ENCODE data around the gene NBAS. TPM values are rescaled to one million over a fixed set of nuclear protein-coding genes. Genes with fewer than 3 reads are reported as not detected.

The NBAS gene
- total RNA-seq, 4 donors from 2014 or later: 27.3 to 43.6 (median 28.4) TPM

DNA sequence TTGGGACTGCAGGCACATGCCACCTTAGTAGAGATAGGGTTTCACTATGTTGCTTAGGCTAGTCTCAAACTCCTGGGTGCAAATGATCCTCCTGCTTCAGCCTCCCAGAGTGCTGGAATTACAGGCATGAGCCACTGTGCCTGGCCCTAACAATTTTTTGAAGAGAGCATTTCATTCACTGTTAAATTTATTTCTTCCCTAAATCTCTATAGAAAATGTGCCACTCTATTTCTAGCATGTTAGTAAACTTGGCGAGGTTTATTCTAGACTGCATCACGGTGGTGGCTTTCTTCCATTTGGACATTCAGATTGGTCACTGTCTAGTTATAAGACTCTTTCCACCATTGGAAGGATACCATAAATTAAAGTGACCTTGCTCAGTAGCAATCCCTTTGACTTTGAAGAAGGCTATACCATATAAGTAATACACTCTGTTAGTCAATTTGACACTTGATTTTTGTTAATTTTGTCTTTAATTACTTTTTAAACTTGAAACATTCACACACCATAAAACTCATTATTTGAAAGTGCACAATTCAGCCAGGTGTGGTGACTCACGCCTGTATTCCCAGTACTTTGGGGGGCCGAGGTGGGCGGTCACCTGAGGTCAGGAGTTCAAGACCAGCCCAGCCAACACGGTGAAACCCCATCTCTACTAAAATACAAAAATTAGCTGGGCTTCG, 46.7 kb upstream of the NBAS start:
- TF ChIP-seq POLR2A (IDR thresholded peaks at IDR 0.05): no peak
- TF ChIP-seq, protein P1, sequence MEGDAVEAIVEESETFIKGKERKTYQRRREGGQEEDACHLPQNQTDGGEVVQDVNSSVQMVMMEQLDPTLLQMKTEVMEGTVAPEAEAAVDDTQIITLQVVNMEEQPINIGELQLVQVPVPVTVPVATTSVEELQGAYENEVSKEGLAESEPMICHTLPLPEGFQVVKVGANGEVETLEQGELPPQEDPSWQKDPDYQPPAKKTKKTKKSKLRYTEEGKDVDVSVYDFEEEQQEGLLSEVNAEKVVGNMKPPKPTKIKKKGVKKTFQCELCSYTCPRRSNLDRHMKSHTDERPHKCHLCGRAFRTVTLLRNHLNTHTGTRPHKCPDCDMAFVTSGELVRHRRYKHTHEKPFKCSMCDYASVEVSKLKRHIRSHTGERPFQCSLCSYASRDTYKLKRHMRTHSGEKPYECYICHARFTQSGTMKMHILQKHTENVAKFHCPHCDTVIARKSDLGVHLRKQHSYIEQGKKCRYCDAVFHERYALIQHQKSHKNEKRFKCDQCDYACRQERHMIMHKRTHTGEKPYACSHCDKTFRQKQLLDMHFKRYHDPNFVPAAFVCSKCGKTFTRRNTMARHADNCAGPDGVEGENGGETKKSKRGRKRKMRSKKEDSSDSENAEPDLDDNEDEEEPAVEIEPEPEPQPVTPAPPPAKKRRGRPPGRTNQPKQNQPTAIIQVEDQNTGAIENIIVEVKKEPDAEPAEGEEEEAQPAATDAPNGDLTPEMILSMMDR (IDR thresholded peaks at IDR 0.05 in 4 of 5, conservative IDR thresholded peaks at IDR 0.05 in 1 of 5): no peak
- intact Hi-C loops (cut with DNase I; ENCODE audit: low total_unique reads): no loop called here
- H3K4me1 ChIP-seq: no peaks in the 10 kb centered on the region
- H3K27me3 ChIP-seq: no peaks in the 10 kb centered on the region
- no peak for ATAC-seq
- H3K9me3 ChIP-seq: no peaks in the 10 kb centered on the region
- H3K27ac ChIP-seq: no peak overlapping the region
- H3K4me3 ChIP-seq: no peak overlapping the region
- H3K36me3 ChIP-seq: peaks cover 11 to 78% of the 10 kb centered on the region in 2 donors
- in situ Hi-C loops (cut with MboI; ENCODE audit: low sequenced_read_pairs in 4 of 4): no loop called here
- DNase-seq: no peak

DNA sequence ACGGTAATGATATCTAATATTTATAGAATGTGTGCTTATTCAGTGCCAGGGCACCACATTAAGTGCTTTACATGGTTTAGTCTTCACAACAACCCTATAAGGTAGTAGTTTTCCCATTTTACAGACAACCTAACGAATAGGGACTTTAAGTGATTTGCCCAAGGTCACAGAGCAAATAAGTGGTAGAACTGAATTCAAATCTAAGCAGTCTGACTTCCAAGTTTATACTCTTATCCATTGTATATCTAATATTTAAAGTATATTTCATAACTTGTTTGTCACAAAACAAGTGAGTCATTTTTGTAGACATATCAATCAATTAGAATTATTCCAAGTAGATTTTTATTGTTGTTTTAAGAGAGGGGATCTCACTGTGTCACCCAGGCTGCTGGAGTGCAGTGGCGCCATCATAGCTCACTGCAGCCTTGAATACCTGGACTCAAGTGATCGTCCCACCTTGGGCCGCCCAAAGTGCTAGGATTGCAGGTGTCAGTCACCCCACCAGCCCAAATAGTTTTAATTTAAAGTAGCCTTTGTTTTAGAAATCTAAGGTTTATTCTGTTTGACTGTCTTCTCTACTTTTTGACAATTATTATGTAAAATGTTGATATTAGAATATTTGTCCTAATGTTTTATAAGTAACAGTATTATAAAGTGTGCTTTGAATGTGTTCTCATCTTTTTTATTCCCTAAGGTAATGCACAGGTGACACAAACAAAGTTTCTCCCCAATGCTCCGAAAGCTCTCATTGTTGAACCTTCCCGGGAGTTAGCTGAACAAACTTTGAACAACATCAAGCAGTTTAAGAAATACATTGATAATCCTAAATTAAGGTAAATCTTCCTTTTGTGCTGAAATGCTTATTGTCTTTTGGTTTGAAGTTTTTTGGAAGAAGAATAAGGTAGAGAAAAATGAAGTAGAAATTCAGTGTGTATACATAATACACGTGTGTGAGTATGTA, 45.6 kb upstream of the NBAS start:
- in situ Hi-C loops (cut with MboI; ENCODE audit: low sequenced_read_pairs in 4 of 4): no loop called here
- Histone ChIP-seq H3K9me3 (no peaks in the 10 kb centered on the region), H3K27me3 (no peaks in the 10 kb centered on the region), H3K27ac (no peak overlapping the region), H3K4me1 (no peaks in the 10 kb centered on the region), H3K36me3 (peaks cover 11 to 88% of the 10 kb centered on the region in 2 donors), H3K4me3 (no peak overlapping the region)
- DNase-seq: no peak
- intact Hi-C loops (cut with DNase I; ENCODE audit: low total_unique reads): no loop called here
- no peak for TF ChIP-seq POLR2A (IDR thresholded peaks at IDR 0.05)
- TF ChIP-seq, protein P1 (IDR thresholded peaks at IDR 0.05 in 4 of 5, conservative IDR thresholded peaks at IDR 0.05 in 1 of 5): no peak
- ATAC-seq: no peak

DNA sequence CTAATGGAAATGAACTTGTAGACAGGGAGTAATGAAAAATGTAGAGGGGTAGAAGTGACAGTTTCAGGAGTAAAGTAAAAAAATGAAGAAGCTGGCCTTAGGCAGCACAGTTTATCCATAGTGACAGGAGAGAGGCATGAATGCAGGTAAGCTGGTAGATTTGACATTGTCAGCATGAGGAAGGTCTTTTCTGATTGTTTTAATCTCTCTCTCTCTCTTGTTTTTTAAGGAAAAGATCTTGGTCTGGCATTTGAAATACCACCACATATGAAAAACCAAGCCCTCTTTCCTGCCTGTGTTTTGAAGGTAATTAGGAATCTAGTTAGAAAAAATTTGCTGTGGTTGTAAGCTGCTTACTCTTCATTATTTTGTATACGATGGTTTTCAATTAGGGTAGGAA, 44.6 kb upstream of the NBAS start:
- H3K36me3 ChIP-seq: peaks cover 11 to 99% of the 10 kb centered on the region in 2 donors
- no peaks in the 10 kb centered on the region for H3K27me3 ChIP-seq
- H3K4me1 ChIP-seq: no peaks in the 10 kb centered on the region
- TF ChIP-seq POLR2A (IDR thresholded peaks at IDR 0.05): no peak
- TF ChIP-seq, protein P1 (IDR thresholded peaks at IDR 0.05 in 4 of 5, conservative IDR thresholded peaks at IDR 0.05 in 1 of 5): no peak
- no peak for DNase-seq
- intact Hi-C loops (cut with DNase I; ENCODE audit: low total_unique reads) (no loop called here), in situ Hi-C loops (cut with MboI; ENCODE audit: low sequenced_read_pairs in 4 of 4) (no loop called here)
- ATAC-seq: no peak
- H3K27ac ChIP-seq: no peak overlapping the region
- H3K9me3 ChIP-seq: no peaks in the 10 kb centered on the region
- H3K4me3 ChIP-seq: no peak overlapping the region

DNA sequence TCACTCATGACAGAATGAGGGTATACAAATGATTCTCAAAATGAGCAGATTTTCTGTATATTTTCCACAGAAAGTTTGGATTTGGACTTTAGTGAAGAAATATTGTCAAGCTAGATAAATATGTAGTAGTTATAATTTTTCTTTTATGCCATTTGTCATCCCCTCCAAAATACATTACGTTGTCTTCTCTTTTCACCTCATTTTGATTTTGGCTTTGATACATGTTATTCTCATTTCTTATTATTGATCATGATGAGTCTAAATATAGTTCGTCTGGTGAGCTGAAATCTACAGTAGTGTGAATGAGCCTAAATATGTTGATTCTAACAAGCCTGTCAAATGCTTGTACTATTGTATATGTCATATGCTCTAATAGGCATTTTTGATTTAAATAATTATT, 42.8 kb upstream of the NBAS start:
- Histone ChIP-seq H3K27ac (no peak overlapping the region), H3K36me3 (peaks cover 11 to 99% of the 10 kb centered on the region in 2 donors), H3K4me3 (no peak overlapping the region), H3K4me1 (no peaks in the 10 kb centered on the region), H3K9me3 (no peaks in the 10 kb centered on the region), H3K27me3 (no peaks in the 10 kb centered on the region)
- TF ChIP-seq, protein P1 (IDR thresholded peaks at IDR 0.05 in 4 of 5, conservative IDR thresholded peaks at IDR 0.05 in 1 of 5): no peak
- TF ChIP-seq POLR2A (IDR thresholded peaks at IDR 0.05): no peak
- ATAC-seq (no peak), DNase-seq (no peak)
- in situ Hi-C loops (cut with MboI; ENCODE audit: low sequenced_read_pairs in 4 of 4) (no loop called here), intact Hi-C loops (cut with DNase I; ENCODE audit: low total_unique reads) (no loop called here)
